NCI-H1105 (cell line): Measurements from ENCODE around the gene PPOX.

Source experiments
- DNase-seq: peaks from one replicate; lab custom pipeline; 2025; lab: John Stamatoyannopoulos, UW

Gene PPOX

GRCh38 chr1:161198194-161198896 lies 32.1 kb downstream of the PPOX start:
- DNase-seq = peak; percentile 24

DNA sequence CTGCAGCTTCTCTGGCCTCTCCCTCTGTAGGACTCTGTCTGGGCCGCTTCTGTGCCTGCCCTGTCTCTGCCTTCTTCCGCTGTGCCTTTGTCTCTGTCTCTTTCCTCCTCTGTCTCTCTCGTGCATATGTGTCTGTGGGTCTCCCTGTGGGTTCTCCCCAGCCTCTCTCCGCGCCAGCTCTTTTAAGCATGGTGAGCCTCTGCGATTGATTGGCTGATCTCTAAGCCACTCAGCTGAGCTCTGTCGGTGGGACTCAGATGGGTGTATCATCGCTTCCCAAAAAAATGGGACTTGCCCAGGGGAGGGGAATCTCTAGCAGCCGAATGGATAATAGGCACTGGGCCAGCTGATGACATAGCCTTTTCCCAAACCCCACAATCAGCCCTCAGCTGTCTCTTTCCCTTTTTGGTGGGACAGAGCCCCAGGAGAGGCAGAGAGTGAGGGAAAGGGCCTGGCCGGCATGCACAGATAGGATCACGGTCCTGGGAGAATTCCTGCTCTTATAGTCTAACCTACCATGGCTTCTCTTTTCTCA lies 32.7 kb downstream of the PPOX start, which contains the start of gene ADAMTS4:
Gene ADAMTS4, minus strand, starts transcription at position 158 of the 535 bp plus-strand sequence. CDS start 427 bp downstream, outside the sequence.
- no peak for DNase-seq

GRCh38 chr1:161199506-161200139 lies 33.4 kb downstream of the PPOX start:
- DNase-seq = no peak

- DNase-seq = no peak
Measured at GRCh38 chr1:161200421-161200991, 34.3 kb downstream of the PPOX start.

DNA sequence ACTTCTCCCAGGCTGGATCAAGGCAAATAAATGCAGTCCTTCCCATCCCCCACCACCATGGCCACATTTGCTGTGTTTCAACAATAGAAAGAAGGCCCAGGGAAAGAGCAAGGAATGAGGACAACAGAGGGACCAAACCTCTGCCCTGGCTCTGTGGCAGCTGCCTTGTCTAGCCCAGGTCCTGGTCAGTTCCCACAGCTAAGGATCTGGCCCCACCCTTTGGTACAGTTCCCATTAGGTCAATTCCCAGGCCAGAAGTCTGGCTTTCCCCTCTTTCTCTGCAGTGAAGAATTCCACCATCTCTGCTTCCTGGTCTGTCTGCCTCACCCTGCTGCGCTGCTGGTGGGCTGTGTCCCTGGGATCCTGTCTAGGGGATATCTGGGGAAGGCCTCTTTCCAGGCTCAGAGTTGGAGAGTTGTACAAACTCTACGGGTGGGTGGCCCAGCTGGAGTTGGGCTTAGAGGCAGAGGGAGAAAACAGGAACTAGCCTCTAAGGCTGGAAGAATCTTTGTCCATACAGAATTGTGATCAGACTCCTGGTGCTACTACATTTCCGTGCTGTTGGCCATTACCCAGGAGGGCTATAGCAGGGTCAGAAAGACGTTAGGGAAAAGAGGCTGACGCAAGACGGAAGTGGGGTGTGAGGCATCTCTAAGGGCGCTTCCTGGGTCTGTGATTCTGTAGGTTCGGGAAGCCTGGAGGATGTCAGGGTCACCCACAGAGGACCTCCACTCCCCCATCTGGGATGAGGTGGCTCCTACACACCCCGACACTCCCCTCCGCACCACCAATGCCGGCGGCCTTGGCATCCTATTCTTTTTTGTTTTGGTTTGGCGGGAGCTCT lies 35.0 kb downstream of the PPOX start:
- no peak for DNase-seq

DNA sequence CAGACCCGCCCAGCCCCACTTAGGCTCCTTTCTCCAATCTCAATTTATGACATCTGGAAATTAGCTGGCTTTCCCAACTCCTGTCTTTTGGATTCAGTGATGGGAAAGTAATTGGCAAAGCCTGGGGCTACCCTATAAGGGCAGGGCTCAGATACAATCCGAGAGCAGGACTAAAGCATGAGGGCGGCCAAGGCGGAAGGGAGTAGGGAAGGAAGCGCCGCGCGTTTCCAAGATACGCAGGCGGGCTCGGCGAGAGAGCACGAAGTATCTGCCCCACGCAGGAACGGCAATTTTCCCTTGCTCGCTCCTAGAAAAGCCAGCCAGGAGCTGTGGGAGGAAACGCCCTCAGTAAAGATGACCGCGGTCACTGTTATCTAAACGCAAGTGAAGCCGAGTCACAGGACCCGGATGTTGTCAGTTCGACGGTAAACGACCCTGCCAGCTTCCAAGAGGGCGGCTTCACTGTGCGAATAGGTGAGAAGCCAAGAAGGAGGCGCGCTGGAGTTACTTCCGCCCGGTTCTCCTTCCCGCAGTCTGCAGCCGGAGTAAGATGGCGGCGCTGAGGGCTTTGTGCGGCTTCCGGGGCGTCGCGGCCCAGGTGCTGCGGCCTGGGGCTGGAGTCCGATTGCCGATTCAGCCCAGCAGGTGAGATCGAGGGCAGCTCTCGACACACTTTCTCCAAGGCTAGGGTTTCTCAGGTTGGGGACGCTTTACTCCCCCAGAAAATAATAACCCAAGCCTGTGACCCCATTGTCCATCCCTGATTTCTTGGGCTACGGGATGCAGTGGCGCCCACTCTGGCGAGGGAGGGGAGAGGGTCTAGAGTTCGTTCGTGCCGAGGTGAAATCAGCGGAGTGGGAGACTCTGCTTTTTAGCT lies 35.8 kb downstream of the PPOX start, which contains the start of gene NDUFS2:
Gene NDUFS2, plus strand, starts transcription at position 532 of the 877 bp plus-strand sequence. Its CDS starts 19 bp downstream, at position 551.
- DNase-seq = peak; percentile 99

- no peak for DNase-seq
Measured at GRCh38 chr1:161206411-161207140, 40.4 kb downstream of the PPOX start.

- DNase-seq = no peak
Measured at GRCh38 chr1:161207173-161207572, 40.9 kb downstream of the PPOX start.

- peak; percentile 55 for DNase-seq
Measured at GRCh38 chr1:161209790-161210409, 43.7 kb downstream of the PPOX start.

- no peak for DNase-seq
Measured at GRCh38 chr1:161214369-161214768, 48.1 kb downstream of the PPOX start.

- DNase-seq = no peak
Measured at GRCh38 chr1:161215076-161215475, 48.9 kb downstream of the PPOX start, which contains the start of gene FCER1G. Gene FCER1G (plus strand): TSS chr1:161215295. CDS start chr1:161215322, 27 bp downstream.

GRCh38 chr1:161216945-161217712 lies 50.9 kb downstream of the PPOX start:
- no peak for DNase-seq

DNA sequence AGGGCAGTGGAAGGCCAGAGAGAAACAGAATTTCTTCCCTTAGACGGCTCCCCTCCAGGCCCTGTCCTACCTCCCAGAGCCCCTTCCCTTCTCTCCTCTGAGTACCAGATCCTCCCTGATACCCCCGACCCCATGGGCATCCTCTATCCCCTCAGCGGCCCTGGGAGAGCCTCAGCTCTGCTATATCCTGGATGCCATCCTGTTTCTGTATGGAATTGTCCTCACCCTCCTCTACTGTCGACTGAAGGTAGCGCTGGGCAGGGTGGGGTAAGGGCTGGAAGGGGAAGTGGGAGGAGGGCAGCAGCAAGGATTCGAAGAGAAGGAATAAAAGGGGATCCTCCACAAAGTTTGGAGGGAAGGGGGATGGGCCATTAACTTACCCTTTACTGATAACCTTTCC lies 51.6 kb downstream of the PPOX start:
- no peak for DNase-seq

- no peak for DNase-seq
Measured at GRCh38 chr1:161218301-161219077, 52.3 kb downstream of the PPOX start.

DNA sequence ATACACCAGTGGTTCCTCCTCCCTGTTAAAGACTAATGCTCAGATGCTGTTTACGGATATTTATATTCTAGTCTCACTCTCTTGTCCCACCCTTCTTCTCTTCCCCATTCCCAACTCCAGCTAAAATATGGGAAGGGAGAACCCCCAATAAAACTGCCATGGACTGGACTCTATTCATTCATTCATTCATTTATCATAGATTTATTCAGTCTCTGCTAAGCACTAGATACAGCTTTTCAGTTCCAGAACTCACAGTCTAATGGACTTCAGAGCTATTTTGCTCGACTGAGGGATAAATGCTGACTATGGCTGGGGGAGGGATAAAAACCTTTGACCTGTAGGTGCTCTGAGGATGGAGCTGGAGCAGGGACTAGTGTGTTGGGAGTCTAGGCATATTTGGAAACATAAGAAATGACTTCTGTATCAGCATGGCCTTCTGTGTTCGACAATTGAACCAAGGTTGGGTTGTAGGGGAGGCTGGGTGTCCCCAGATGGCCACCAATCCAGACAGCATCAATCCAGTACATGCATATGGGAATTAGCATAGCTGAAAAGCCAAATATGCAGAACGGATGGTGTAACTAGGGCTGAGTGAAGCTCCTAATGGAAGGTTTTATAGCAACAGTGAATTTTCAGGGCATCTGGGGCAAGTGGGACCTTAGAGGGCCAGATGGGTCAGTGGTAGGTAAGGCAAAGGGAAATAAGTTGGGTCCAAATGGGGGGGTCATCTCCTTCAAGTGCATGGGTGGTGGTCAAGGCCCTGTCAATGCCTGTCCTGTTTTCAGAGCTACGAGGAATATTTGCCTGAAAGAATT lies 53.1 kb downstream of the PPOX start:
- DNase-seq = no peak

GRCh38 chr1:161220002-161220401 lies 53.8 kb downstream of the PPOX start:
- DNase-seq = no peak
